Progenitor cell of endocrine pancreas (in vitro differentiated cells): ENCODE data around the gene LYPD6B. TPM values are rescaled to one million over a fixed set of nuclear protein-coding genes. Genes with fewer than 3 reads are reported as not detected.

Source experiments
- DNase-seq: peaks from one replicate; pipeline ENCODE4 v3.0.0; 2021; ENCODE audit warnings: low spot score; ENCODE audit not compliant: unreplicated experiment
- H3K27ac Mint-ChIP-seq: 2 replicates; pipeline ENCODE4 v1.8.0; 2021; ENCODE audit warnings: mild to moderate bottlenecking, moderate library complexity, mixed read lengths
- H3K27me3 Mint-ChIP-seq: 2 replicates; pipeline ENCODE4 v1.8.0; 2021; ENCODE audit warnings: mixed read lengths
- H3K36me3 Mint-ChIP-seq: 2 replicates; pipeline ENCODE4 v1.8.0; 2022; ENCODE audit warnings: mixed read lengths; ENCODE audit not compliant: insufficient read depth
- H3K4me1 Mint-ChIP-seq: 2 replicates; pipeline ENCODE4 v1.8.0; 2021; ENCODE audit warnings: low read depth, mixed read lengths
- H3K4me3 Mint-ChIP-seq: 2 replicates; pipeline ENCODE4 v1.8.0; 2021; ENCODE audit warnings: low read depth, mild to moderate bottlenecking, moderate library complexity, mixed read lengths
- H3K9me3 Mint-ChIP-seq: 2 replicates; pipeline ENCODE4 v1.8.0; 2021; ENCODE audit warnings: low read depth, mixed read lengths
- long read RNA-seq: library from polyadenylated mRNA; unstranded; transcript quantifications from one replicate; pipeline ENCODE4 v2.0.0, GENCODE V29; 2020
- total RNA-seq: library from RNA; stranded (reverse); gene quantifications from 2 replicates; pipeline ENCODE4 v1.2.1, GENCODE V29; 2021
- TF ChIP-seq, protein P1 (sequence below): fragments of 200-600 bp; sonication (generic); IDR thresholded peaks from one replicate; pipeline ENCODE4 v1.5.0; 2021; ENCODE audit warnings: antibody characterized with exemption, mild to moderate bottlenecking; ENCODE audit not compliant: unreplicated experiment

Gene LYPD6B, protein sequence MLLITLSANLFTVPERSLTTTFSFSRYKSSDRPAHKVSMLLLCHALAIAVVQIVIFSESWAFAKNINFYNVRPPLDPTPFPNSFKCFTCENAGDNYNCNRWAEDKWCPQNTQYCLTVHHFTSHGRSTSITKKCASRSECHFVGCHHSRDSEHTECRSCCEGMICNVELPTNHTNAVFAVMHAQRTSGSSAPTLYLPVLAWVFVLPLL
- total RNA-seq: 140 TPM in 2 replicates
- long read RNA-seq, transcript LYPD6B-204 (6 exons, 1,248 nt): major isoform, 35 of 176 reads
- long read RNA-seq, transcript LYPD6B-203 (7 exons, 1,577 nt): minor isoform, 32 of 176 reads
- long read RNA-seq, partial matches to known transcripts: 14 of 176 reads
- long read RNA-seq, other reads (novel, unspliced or antisense): 95 of 176 reads

DNA sequence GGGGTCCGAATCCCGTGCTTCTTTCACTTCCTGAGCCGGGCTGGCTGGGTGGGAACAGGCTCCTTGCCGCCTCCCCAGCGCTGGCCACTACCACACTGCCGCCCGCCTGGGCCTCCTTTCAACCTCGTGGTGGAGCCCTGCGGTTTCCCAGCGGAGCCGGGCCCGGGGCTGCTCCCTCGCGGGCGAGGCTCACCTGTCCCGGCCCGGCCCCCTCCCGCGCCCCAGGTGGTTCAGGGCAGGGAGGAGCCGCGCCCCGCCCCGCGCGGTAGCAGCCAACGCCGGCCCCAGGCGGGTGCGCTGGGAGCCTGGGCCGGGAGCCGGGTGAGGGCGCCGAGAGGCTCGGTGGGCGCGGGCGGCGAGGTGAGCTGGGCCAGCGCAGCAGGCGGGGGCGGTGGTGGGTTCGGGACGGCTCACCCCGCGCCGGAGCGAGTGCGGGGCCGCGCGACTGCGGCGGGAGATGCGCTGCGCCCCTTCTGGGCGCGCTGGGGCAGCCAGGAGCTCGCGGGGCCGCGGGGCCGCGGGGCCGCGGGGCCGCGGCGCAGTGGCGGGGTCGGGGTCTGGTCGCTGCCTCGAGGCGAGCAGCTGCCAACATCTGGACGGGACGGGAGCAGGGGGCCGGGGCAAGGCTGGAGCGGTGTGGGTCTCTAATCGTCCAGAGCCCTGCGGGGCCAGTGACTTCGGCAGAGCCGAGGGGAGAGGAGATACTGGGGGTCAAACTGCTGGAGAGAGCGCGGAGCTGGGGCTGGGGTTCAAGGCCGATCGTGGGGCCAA is at the start of gene LYPD6B:
Gene LYPD6B (plus strand): TSS at position 258 of the 771 bp plus-strand sequence. CDS start 92,250 bp downstream, outside the sequence.
- peak within 1 kb of the TSS; percentile 92 for H3K4me3 Mint-ChIP-seq
- TF ChIP-seq, protein P1, sequence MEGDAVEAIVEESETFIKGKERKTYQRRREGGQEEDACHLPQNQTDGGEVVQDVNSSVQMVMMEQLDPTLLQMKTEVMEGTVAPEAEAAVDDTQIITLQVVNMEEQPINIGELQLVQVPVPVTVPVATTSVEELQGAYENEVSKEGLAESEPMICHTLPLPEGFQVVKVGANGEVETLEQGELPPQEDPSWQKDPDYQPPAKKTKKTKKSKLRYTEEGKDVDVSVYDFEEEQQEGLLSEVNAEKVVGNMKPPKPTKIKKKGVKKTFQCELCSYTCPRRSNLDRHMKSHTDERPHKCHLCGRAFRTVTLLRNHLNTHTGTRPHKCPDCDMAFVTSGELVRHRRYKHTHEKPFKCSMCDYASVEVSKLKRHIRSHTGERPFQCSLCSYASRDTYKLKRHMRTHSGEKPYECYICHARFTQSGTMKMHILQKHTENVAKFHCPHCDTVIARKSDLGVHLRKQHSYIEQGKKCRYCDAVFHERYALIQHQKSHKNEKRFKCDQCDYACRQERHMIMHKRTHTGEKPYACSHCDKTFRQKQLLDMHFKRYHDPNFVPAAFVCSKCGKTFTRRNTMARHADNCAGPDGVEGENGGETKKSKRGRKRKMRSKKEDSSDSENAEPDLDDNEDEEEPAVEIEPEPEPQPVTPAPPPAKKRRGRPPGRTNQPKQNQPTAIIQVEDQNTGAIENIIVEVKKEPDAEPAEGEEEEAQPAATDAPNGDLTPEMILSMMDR: peak; percentile 41
- peaks cover 15% of the 10 kb centered on the region for H3K36me3 Mint-ChIP-seq
- peak within 1 kb of the TSS; percentile 96 for H3K27ac Mint-ChIP-seq
- H3K27me3 Mint-ChIP-seq: no peaks in the 10 kb centered on the region
- H3K4me1 Mint-ChIP-seq: peaks cover 45% of the 10 kb centered on the region
- peak; percentile 56 for DNase-seq
- peaks cover 6% of the 10 kb centered on the region for H3K9me3 Mint-ChIP-seq

DNA sequence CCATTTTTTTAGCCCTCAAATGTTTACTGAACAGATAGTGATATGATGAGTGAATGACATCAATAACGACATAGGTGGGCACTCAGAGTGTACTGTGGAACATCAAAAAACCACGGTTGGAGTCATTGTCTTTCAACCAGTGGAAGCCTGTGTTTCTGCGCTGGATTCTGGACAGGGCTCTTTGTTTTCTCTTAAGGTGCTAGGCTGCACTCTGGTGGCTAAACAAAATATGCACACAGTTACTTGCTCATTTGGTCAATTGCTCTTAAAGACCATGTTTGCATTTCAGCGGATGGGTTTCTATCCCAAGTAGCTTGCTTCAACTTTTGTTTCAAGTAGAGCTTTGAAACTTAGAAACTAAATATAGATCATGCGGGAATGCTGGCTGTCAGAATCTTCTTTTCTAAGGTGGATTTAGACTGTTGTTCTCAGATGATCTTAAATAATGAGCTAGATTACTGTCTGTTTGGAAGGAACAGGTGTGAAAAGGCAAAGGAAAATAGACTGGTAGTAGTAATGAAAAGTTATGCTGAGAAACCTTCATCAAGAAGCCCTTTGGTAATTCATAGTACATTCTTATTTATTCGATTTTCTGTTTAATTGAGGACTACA is 48.5 kb upstream of the LYPD6B start:
- Mint-ChIP-seq H3K9me3 (no peaks in the 10 kb centered on the region), H3K4me1 (peaks cover 11% of the 10 kb centered on the region), H3K36me3 (peaks cover 7% of the 10 kb centered on the region)

DNA sequence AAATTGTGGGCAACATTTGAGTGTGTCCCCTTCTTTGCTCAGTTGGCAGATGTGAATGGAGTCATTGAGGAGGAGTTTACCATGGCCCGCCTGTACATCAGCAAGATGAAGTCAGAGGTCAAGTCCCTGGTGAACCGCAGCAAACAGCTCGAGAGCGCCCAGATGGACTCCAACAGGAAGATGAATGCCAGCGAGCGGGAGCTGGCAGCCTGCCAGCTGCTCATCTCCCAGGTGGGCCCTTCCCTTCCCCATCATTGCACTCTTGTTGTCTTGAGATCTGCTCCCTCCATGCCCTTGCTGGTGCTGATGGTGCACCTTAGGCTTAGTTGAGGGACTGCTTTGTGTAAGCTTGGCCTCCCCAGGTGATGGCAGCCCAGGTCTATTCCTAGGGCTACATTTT is 47.5 kb upstream of the LYPD6B start:
- Mint-ChIP-seq H3K36me3 (peaks cover 10% of the 10 kb centered on the region), H3K27ac (peak overlapping the region; percentile 79), H3K9me3 (no peaks in the 10 kb centered on the region), H3K27me3 (no peaks in the 10 kb centered on the region), H3K4me1 (peaks cover 15% of the 10 kb centered on the region), H3K4me3 (no peak overlapping the region)
- TF ChIP-seq, protein P1: no peak
- DNase-seq: no peak

More for the DNA sequence above, 48.5 kb upstream of the LYPD6B start:
- Mint-ChIP-seq H3K4me3 (no peak overlapping the region), H3K27me3 (no peaks in the 10 kb centered on the region), H3K27ac (no peak overlapping the region)
- TF ChIP-seq, protein P1: peak; percentile 80
- peak; percentile 28 for DNase-seq

DNA sequence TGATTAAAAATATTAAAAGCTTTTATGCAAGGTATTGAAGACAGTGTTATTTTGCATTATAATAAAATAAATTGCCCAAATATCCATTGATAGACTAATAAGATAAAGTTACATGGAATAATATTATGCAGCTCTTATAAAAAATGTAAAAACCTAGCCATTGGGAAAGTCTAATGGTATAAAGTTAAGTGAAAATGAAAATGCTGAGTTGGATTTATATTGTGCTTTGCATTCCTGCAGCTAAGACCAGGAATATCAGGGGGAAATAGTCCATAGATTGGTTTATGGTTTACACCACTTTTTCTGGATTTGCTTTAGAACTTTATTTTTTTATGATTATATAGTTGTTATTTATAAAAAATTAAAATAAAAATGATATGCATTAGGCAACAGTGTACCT is 46.1 kb upstream of the LYPD6B start:
- Mint-ChIP-seq H3K4me3 (no peak overlapping the region), H3K9me3 (no peaks in the 10 kb centered on the region), H3K4me1 (peaks cover 18% of the 10 kb centered on the region), H3K36me3 (peaks cover 12% of the 10 kb centered on the region), H3K27ac (no peak overlapping the region), H3K27me3 (no peaks in the 10 kb centered on the region)
- TF ChIP-seq, protein P1: no peak
- DNase-seq: no peak

DNA sequence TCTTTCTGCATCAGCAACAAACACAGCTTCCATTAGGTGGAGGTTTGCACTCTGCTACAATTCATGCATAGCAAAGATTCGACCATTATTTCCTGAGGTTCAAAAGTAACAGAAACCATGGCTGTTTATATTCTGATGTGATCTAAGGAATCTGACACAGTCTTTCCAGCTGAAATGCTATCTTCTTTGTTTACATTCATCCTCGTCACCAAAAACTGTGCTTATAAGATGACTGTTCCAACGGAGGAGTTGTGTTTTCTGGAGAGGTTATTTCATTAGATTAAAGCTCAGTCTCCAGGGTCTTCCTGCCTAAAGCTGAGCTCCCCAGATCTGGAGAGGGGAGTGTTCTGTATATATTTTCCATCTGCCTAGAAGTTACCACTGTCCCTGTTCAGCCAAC is 45.1 kb upstream of the LYPD6B start:
- Mint-ChIP-seq H3K27me3 (no peaks in the 10 kb centered on the region), H3K9me3 (no peaks in the 10 kb centered on the region), H3K4me1 (peaks cover 26% of the 10 kb centered on the region), H3K27ac (no peak overlapping the region), H3K4me3 (no peak overlapping the region), H3K36me3 (peaks cover 12% of the 10 kb centered on the region)
- no peak for DNase-seq
- TF ChIP-seq, protein P1: no peak
